OCI-LY7 (cell line): ENCODE data around the gene DCAF4. TPM values are rescaled to one million over a fixed set of nuclear protein-coding genes. Genes with fewer than 3 reads are reported as not detected.

Source experiments
- BruUV-seq: library from RNA; stranded (reverse); fragments of 400-500 nt; replicated peaks from 2 replicates; lab custom pipeline; 2021; lab: Mats Ljungman, UMichigan
- CTCF ChIA-PET: fragments of 300-600 bp; sonication (Branson Sonifier 250); formaldehyde crosslinking; loops from one replicate; lab custom pipeline; 2022; ENCODE audit warnings: antibody characterized with exemption; ENCODE audit not compliant: unreplicated experiment; lab: Charles Lee
- POLR2A ChIA-PET: fragments of 300-600 bp; sonication (Branson Sonifier 250); formaldehyde crosslinking; loops from one replicate; lab custom pipeline; 2022; ENCODE audit warnings: antibody characterized with exemption; lab: Charles Lee
- DNase-seq: peaks from one replicate; pipeline ENCODE4 v3.0.0-alpha.2; 2015; ENCODE audit warnings: low spot score
- H2AFZ ChIP-seq: fragments of 200-600 bp; sonication (generic), shearing (Covaris generic); 2 replicates; pipeline ENCODE4 v1.6.1; 2014; ENCODE audit warnings: mild to moderate bottlenecking, antibody characterized with exemption, low read length, moderate library complexity
- H3K27ac ChIP-seq: fragments of 200-600 bp; sonication (generic); 2 replicates; pipeline ENCODE4 v1.5.1; 2014; ENCODE audit warnings: mixed run types, low read depth, mild to moderate bottlenecking, moderate library complexity, low read length, inconsistent platforms; ENCODE audit not compliant: poor library complexity, severe bottlenecking
- H3K36me3 ChIP-seq: fragments of 200-600 bp; sonication (generic); 2 replicates; pipeline ENCODE4 v1.6.1; 2014; ENCODE audit warnings: mild to moderate bottlenecking, antibody characterized with exemption, low read length, moderate library complexity, mixed read lengths; ENCODE audit not compliant: insufficient read depth
- H3K4me1 ChIP-seq: fragments of 200-600 bp; sonication (generic); 2 replicates; pipeline ENCODE4 v1.5.1; 2014; ENCODE audit warnings: mild to moderate bottlenecking, low read length; ENCODE audit not compliant: insufficient read depth, poor library complexity, severe bottlenecking
- H3K4me2 ChIP-seq: fragments of 200-600 bp; sonication (generic); 2 replicates; pipeline ENCODE4 v1.6.1; 2014; ENCODE audit warnings: mild to moderate bottlenecking, low read length
- H3K4me3 ChIP-seq: fragments of 200-600 bp; sonication (generic); 2 replicates; pipeline ENCODE4 v1.5.1; 2014; ENCODE audit warnings: mild to moderate bottlenecking, low read depth, low read length; ENCODE audit not compliant: poor library complexity, severe bottlenecking
- H3K79me2 ChIP-seq: fragments of 200-600 bp; sonication (generic); 2 replicates; pipeline ENCODE4 v1.6.1; 2016; ENCODE audit warnings: low read depth, mild to moderate bottlenecking, low read length, moderate library complexity, mixed read lengths; ENCODE audit not compliant: insufficient read depth
- H3K9me2 ChIP-seq: fragments of 200-600 bp; sonication (generic); 2 replicates; pipeline ENCODE4 v1.6.1; 2016; ENCODE audit warnings: mild to moderate bottlenecking, low read length, mixed read lengths; ENCODE audit not compliant: insufficient read depth
- H3K9me3 ChIP-seq: fragments of 200-600 bp; sonication (generic); 2 replicates; pipeline ENCODE4 v1.6.1; 2014; ENCODE audit warnings: mild to moderate bottlenecking, mixed run types, low read length, mixed read lengths
- H4K20me1 ChIP-seq: fragments of 200-600 bp; sonication (generic); 2 replicates; pipeline ENCODE4 v1.6.1; 2014; ENCODE audit warnings: mild to moderate bottlenecking, antibody characterized with exemption, low read length, moderate library complexity, mixed read lengths; ENCODE audit not compliant: insufficient read depth
- EZH2phosphoT487 ChIP-seq: fragments of 200-600 bp; sonication (generic); IDR thresholded peaks from 2 replicates; pipeline ENCODE4 v1.6.1; 2018; ENCODE audit warnings: low read depth, borderline replicate concordance, mild to moderate bottlenecking, mixed run types, antibody characterized with exemption, low read length, moderate library complexity, mixed read lengths
- intact Hi-C: fragments of 100-400 bp; cut with micrococcal nuclease; formaldehyde crosslinking; loops from one replicate; pipeline ENCODE4 v1.10.0; 2022; ENCODE audit not compliant: unreplicated experiment
- total RNA-seq, 2 experiments: library from RNA; depleted of rRNA in 1 of 2; stranded (reverse); fragments of >200 nt in 1 of 2; shearing (Covaris generic) in 1 of 2; gene quantifications; 2 replicates each; pipeline ENCODE4 v1.2.3, GENCODE V29; 2014 to 2022
- TF ChIP-seq, protein P1 (sequence below): fragments of 200-600 bp; sonication (generic); conservative IDR thresholded peaks from 2 replicates; pipeline ENCODE4 v1.5.1; 2014; ENCODE audit warnings: mild to moderate bottlenecking, antibody characterized with exemption, low read length, moderate library complexity, mixed read lengths

DCAF4 gene
- total RNA-seq, 2 experiments from 2014 or later: 31.1 to 48.8 TPM

GRCh38 chr14:72945356-72946027 is 19.2 kb downstream of the DCAF4 start:
- no TSS peak for BruUV-seq
- TF ChIP-seq, protein P1, sequence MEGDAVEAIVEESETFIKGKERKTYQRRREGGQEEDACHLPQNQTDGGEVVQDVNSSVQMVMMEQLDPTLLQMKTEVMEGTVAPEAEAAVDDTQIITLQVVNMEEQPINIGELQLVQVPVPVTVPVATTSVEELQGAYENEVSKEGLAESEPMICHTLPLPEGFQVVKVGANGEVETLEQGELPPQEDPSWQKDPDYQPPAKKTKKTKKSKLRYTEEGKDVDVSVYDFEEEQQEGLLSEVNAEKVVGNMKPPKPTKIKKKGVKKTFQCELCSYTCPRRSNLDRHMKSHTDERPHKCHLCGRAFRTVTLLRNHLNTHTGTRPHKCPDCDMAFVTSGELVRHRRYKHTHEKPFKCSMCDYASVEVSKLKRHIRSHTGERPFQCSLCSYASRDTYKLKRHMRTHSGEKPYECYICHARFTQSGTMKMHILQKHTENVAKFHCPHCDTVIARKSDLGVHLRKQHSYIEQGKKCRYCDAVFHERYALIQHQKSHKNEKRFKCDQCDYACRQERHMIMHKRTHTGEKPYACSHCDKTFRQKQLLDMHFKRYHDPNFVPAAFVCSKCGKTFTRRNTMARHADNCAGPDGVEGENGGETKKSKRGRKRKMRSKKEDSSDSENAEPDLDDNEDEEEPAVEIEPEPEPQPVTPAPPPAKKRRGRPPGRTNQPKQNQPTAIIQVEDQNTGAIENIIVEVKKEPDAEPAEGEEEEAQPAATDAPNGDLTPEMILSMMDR: no peak
- no peak for TF ChIP-seq EZH2phosphoT487
- CTCF ChIA-PET: no interaction called here

GRCh38 chr14:72946491-72946890 is 20.2 kb downstream of the DCAF4 start:
- TF ChIP-seq, protein P1: no peak
- TF ChIP-seq EZH2phosphoT487: no peak
- Histone ChIP-seq H3K4me2 (no peak overlapping the region), H4K20me1 (no peaks in the 10 kb centered on the region), H3K4me1 (no peaks in the 10 kb centered on the region), H3K9me2 (no peaks in the 10 kb centered on the region), H2AFZ (no peak overlapping the region), H3K36me3 (peaks cover 80% of the 10 kb centered on the region), H3K27ac (no peak overlapping the region), H3K79me2 (no peaks in the 10 kb centered on the region), H3K4me3 (no peak overlapping the region), H3K9me3 (no peaks in the 10 kb centered on the region)
- no peak for DNase-seq
- ChIA-PET CTCF (no interaction called here), POLR2A (no interaction called here)
- no TSS peak for BruUV-seq
- intact Hi-C loops: no loop called here

More at GRCh38 chr14:72945356-72946027, 19.2 kb downstream of the DCAF4 start:
- no peak overlapping the region for H3K4me2 ChIP-seq
- no peaks in the 10 kb centered on the region for H3K79me2 ChIP-seq
- no peaks in the 10 kb centered on the region for H3K4me1 ChIP-seq
- H4K20me1 ChIP-seq: no peaks in the 10 kb centered on the region
- no peaks in the 10 kb centered on the region for H3K9me3 ChIP-seq
- no peak for DNase-seq
- H3K27ac ChIP-seq: no peak overlapping the region
- POLR2A ChIA-PET: no interaction called here
- no peak overlapping the region for H2AFZ ChIP-seq
- H3K9me2 ChIP-seq: no peaks in the 10 kb centered on the region
- peaks cover 82% of the 10 kb centered on the region for H3K36me3 ChIP-seq
- intact Hi-C loops: no loop called here
- H3K4me3 ChIP-seq: no peak overlapping the region
